ENCODE data around the gene HAP1. TPM values are rescaled to one million over a fixed set of nuclear protein-coding genes. Genes with fewer than 3 reads are reported as not detected.

HAP1 gene
- total RNA-seq, 1 experiment from 2014 or later, result 2.5 TPM

DNA sequence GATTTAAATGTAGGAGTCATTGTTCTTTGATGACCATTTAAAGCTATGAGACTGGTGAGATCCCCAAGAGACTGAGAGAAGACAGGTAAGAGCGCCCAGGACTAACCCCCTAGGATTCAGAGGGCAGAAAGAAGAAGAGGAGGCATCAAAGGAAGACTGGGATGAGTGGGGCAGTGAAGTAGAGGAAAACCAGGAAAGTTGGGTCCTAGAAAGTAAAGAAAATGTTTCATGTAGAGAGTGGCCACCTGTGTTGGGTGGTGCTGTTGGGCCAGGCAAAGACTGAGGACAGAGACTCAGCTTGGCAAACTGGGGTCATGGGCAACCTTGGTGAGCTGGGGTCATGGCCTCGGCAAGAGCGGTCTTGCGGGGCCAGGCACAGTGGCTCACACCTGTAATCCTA, 1.3 kb upstream of the HAP1 start:
- Histone ChIP-seq H3K4me1 (ENCODE audit: insufficient read depth, low read length) (no peaks in the 10 kb centered on the region), H3K18ac (ENCODE audit: insufficient read length, low read depth, low read length) (no peak overlapping the region), H2BK15ac (ENCODE audit: low read depth, low read length) (no peak overlapping the region), H3K23ac (ENCODE audit: insufficient read length, low read depth, low read length) (no peak overlapping the region), H3K9ac (ENCODE audit: extremely low read depth, insufficient read length, low read length) (no peak overlapping the region), H4K91ac (ENCODE audit: insufficient read length, low read depth, low read length) (no peak overlapping the region), H2BK20ac (ENCODE audit: low read depth, low read length, poor library complexity, severe bottlenecking) (no peak overlapping the region), H3K56ac (ENCODE audit: insufficient read length, low read depth, low read length) (no peak overlapping the region), H4K5ac (ENCODE audit: insufficient read length, low read depth, low read length) (no peak overlapping the region), H3K79me1 (ENCODE audit: insufficient read depth, low read depth, low read length, poor library complexity, severe bottlenecking) (no peaks in the 10 kb centered on the region), H2BK120ac (ENCODE audit: low read depth, low read length, poor library complexity, severe bottlenecking) (no peak overlapping the region), H4K8ac (replicated peaks; ENCODE audit: insufficient read length, low read depth, low read length) (no peak overlapping the region), H2AK5ac (ENCODE audit: insufficient read length, low read length) (no peak overlapping the region), H3K9me3 (ENCODE audit: control insufficient read depth, low read depth, low read length) (no peaks in the 10 kb centered on the region), H3K27ac (ENCODE audit: insufficient read length, low read depth, low read length) (no peak overlapping the region), H4K20me1 (ENCODE audit: control insufficient read depth, insufficient read depth, insufficient read length) (no peaks in the 10 kb centered on the region), H3T11ph (ENCODE audit: low read length) (no peak overlapping the region), H2BK12ac (ENCODE audit: insufficient read length, low read depth, low read length) (no peak overlapping the region), H3K79me2 (ENCODE audit: insufficient read depth, low read length) (no peaks in the 10 kb centered on the region), H3K4me2 (ENCODE audit: insufficient read depth, insufficient read length, low read length) (no peak overlapping the region), H2BK5ac (ENCODE audit: insufficient read length, low read length) (no peak overlapping the region), H3K23me2 (ENCODE audit: insufficient read length, low read depth, low read length, poor library complexity, severe bottlenecking) (peaks cover 8% of the 10 kb centered on the region), H3K27me3 (ENCODE audit: insufficient read depth, low read length) (peaks cover 27% of the 10 kb centered on the region; the same call in 1 of the 2 replicates), H2AFZ (ENCODE audit: low read length) (no peak overlapping the region), H3K4ac (ENCODE audit: low read depth, low read length) (no peak overlapping the region), H3K14ac (ENCODE audit: insufficient read depth, low read length) (no peak overlapping the region)
- no peaks in the 10 kb centered on the region; a peak in 1 of 7 replicates for H3K36me3 Mint-ChIP-seq (ENCODE audit: insufficient read depth in 1 of 3, low read depth in 3 of 3)
- no peak overlapping the region for H3K27ac Mint-ChIP-seq
- H3K4me1 Mint-ChIP-seq, result peaks cover 15 to 43% of the 10 kb centered on the region in 2 experiments
- H3K9me3 Mint-ChIP-seq, result no peaks in the 10 kb centered on the region
- TF ChIP-seq, protein P1, sequence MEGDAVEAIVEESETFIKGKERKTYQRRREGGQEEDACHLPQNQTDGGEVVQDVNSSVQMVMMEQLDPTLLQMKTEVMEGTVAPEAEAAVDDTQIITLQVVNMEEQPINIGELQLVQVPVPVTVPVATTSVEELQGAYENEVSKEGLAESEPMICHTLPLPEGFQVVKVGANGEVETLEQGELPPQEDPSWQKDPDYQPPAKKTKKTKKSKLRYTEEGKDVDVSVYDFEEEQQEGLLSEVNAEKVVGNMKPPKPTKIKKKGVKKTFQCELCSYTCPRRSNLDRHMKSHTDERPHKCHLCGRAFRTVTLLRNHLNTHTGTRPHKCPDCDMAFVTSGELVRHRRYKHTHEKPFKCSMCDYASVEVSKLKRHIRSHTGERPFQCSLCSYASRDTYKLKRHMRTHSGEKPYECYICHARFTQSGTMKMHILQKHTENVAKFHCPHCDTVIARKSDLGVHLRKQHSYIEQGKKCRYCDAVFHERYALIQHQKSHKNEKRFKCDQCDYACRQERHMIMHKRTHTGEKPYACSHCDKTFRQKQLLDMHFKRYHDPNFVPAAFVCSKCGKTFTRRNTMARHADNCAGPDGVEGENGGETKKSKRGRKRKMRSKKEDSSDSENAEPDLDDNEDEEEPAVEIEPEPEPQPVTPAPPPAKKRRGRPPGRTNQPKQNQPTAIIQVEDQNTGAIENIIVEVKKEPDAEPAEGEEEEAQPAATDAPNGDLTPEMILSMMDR (conservative IDR thresholded peaks at IDR 0.05), result no peak
- DNase-seq, result peak; percentile 30
- H3K4me3 Mint-ChIP-seq, result no peak overlapping the region; a peak in 1 of 5 replicates
- peaks cover 72% of the 10 kb centered on the region for H3K27me3 Mint-ChIP-seq (ENCODE audit: low read depth)
- WGBS (ENCODE audit: extremely low coverage, insufficient read length, low lambda C conversion rate), result no CpG with 5 or more reads among the region's 4 CpGs
